SK-N-SH (cell line): ENCODE data around the gene COL26A1. TPM values are rescaled to one million over a fixed set of nuclear protein-coding genes. Genes with fewer than 3 reads are reported as not detected.

Source experiments
- CTCF ChIA-PET: fragments of 300-600, 350-600 bp; formaldehyde crosslinking; extraction: SDS; loops from one replicate; lab custom pipeline; 2021; lab: Yijun Ruan, JAX
- POLR2A ChIA-PET: fragments of 350-600 bp; sonication (Branson Sonifier 250); formaldehyde crosslinking; extraction: SDS; loops from one replicate; lab custom pipeline; 2020; ENCODE audit warnings: antibody characterized with exemption, inconsistent platforms; lab: Yijun Ruan, JAX
- DNase-seq: peaks from one replicate; pipeline ENCODE4 v3.0.0; 2012
- H2AFZ ChIP-seq: fragments of 200-600 bp; sonication (generic); 2 replicates; pipeline ENCODE4 v1.8.1; 2016; ENCODE audit warnings: antibody characterized with exemption, mild to moderate bottlenecking, low read depth
- H3F3A ChIP-seq: fragments of 200-600 bp; sonication (generic); replicated peaks from 2 replicates; pipeline ENCODE3; 2016; ENCODE audit warnings: antibody characterized with exemption, mild to moderate bottlenecking; ENCODE audit not compliant: insufficient read depth
- H3K27ac ChIP-seq, 2 experiments: fragments of 200-500 bp in 1 of 2; fragments of 200-600 bp in 1 of 2; sonication (Bioruptor generic) in 1 of 2; sonication (generic), shearing (Covaris generic) in 1 of 2; 2 replicates each; pipeline versions ENCODE4 v1.5.1 to v1.6.1; 2014 to 2016; ENCODE audit warnings: low read depth in 2 of 2, inconsistent platforms in 1 of 2, low read length in 1 of 2, mild to moderate bottlenecking in 1 of 2, mixed read lengths in 1 of 2
- H3K27me3 ChIP-seq: fragments of 200-600 bp; sonication (generic), shearing (Covaris generic); 2 replicates; pipeline ENCODE4 v1.6.1; 2016; ENCODE audit warnings: mixed run types; ENCODE audit not compliant: insufficient read depth
- H3K36me3 ChIP-seq, 2 experiments: fragments of 200-500 bp in 1 of 2; fragments of 200-600 bp in 1 of 2; sonication (Bioruptor generic) in 1 of 2; sonication (generic) in 1 of 2; replicated peaks in 1 of 2; 2 replicates each; pipeline versions ENCODE3 to v1.5.1; 2014 to 2016; ENCODE audit warnings: low read length in 1 of 2, mild to moderate bottlenecking in 1 of 2; ENCODE audit not compliant: insufficient read depth in 2 of 2, control insufficient read depth in 1 of 2
- H3K4me1 ChIP-seq, 2 experiments: fragments of 200-500 bp in 1 of 2; fragments of 200-600 bp in 1 of 2; sonication (Bioruptor generic) in 1 of 2; sonication (generic), shearing (Covaris generic) in 1 of 2; 2 replicates each; pipeline versions ENCODE4 v1.5.1 to v1.6.1; 2014 to 2016; ENCODE audit warnings: low read depth in 1 of 2, low read length in 1 of 2, mixed run types in 1 of 2; ENCODE audit not compliant: insufficient read depth in 2 of 2, control insufficient read depth in 1 of 2
- H3K4me2 ChIP-seq: fragments of 200-600 bp; sonication (generic), shearing (Covaris generic); 2 replicates; pipeline ENCODE4 v1.6.1; 2017; ENCODE audit warnings: mixed run types
- H3K4me3 ChIP-seq, 2 experiments: fragments of 200-500 bp in 1 of 2; fragments of 200-600 bp in 1 of 2; sonication (Bioruptor generic) in 1 of 2; sonication (generic), shearing (Covaris generic) in 1 of 2; 2 replicates each; pipeline versions ENCODE4 v1.5.1 to v1.8.1; 2014 to 2016; ENCODE audit warnings: low read depth in 2 of 2, inconsistent platforms in 1 of 2, low read length in 1 of 2, mild to moderate bottlenecking in 1 of 2, mixed read lengths in 1 of 2, moderate library complexity in 1 of 2
- H3K79me2 ChIP-seq: fragments of 200-600 bp; sonication (generic); 2 replicates; pipeline ENCODE4 v1.8.1; 2017; ENCODE audit warnings: mild to moderate bottlenecking; ENCODE audit not compliant: insufficient read depth
- H3K9ac ChIP-seq: fragments of 200-600 bp; sonication (generic); 2 replicates; pipeline ENCODE4 v1.6.1; 2017; ENCODE audit warnings: mixed run types
- H3K9me2 ChIP-seq: fragments of 200-600 bp; sonication (generic); 2 replicates; pipeline ENCODE4 v1.6.1; 2017; ENCODE audit warnings: mixed run types
- H3K9me3 ChIP-seq: fragments of 200-600 bp; sonication (generic); 2 replicates; pipeline ENCODE4 v1.6.1; 2017; ENCODE audit warnings: mixed run types, mild to moderate bottlenecking, moderate library complexity
- H4K20me1 ChIP-seq: fragments of 200-600 bp; sonication (generic); 2 replicates; pipeline ENCODE4 v1.6.1; 2017; ENCODE audit warnings: mild to moderate bottlenecking, mixed run types; ENCODE audit not compliant: insufficient read depth
- ELF1 ChIP-seq: IDR thresholded peaks from 2 replicates; pipeline ENCODE4 v1.4.0; 2012
- EP300 ChIP-seq, 2 experiments: IDR thresholded peaks; 2 replicates each; pipeline versions ENCODE4 v1.4.0 to v1.6.1; 2012; ENCODE audit warnings: borderline replicate concordance in 1 of 2, low read depth in 1 of 2, low read length in 1 of 2
- EZH2phosphoT487 ChIP-seq: fragments of 200-600 bp; sonication (generic); IDR thresholded peaks from 2 replicates; pipeline ENCODE4 v1.6.1; 2017; ENCODE audit warnings: low read depth, mixed run types, mild to moderate bottlenecking, antibody characterized with exemption, moderate library complexity, borderline replicate concordance
- IRF3 ChIP-seq: fragments of 150-350 bp; IDR thresholded peaks from 2 replicates; pipeline ENCODE4 v1.6.1; 2016; ENCODE audit warnings: mild to moderate bottlenecking, low read depth, low read length
- JUND ChIP-seq: IDR thresholded peaks from 2 replicates; pipeline ENCODE4 v1.4.0; 2012
- MAX ChIP-seq: IDR thresholded peaks from 2 replicates; pipeline ENCODE4 v1.4.0; 2012; ENCODE audit warnings: low read depth
- PBX3 ChIP-seq: IDR thresholded peaks from 2 replicates; pipeline ENCODE4; 2012
- RAD21 ChIP-seq: IDR thresholded peaks from 2 replicates; pipeline ENCODE4 v1.6.1; 2012; ENCODE audit warnings: mild to moderate bottlenecking, low read length
- RCOR1 ChIP-seq: fragments of 150-350 bp; IDR thresholded peaks from 2 replicates; pipeline ENCODE4 v1.6.1; 2017; ENCODE audit warnings: antibody characterized with exemption, low read length
- RFX5 ChIP-seq: IDR thresholded peaks from 2 replicates; pipeline ENCODE4 v1.6.1; 2012; ENCODE audit warnings: mild to moderate bottlenecking, improper control_type of control experiment, low read length
- SIN3A ChIP-seq: IDR thresholded peaks from 2 replicates; pipeline ENCODE4 v1.6.1; 2012; ENCODE audit warnings: low read depth, mild to moderate bottlenecking, low read length, moderate library complexity, borderline replicate concordance
- TAF1 ChIP-seq: IDR thresholded peaks from 2 replicates; pipeline ENCODE4 v1.6.1; 2012; ENCODE audit warnings: low read depth, mild to moderate bottlenecking, low read length, moderate library complexity, borderline replicate concordance
- USF2 ChIP-seq: fragments of 150-350 bp; IDR thresholded peaks from 2 replicates; pipeline ENCODE4 v1.6.1; 2017; ENCODE audit warnings: antibody characterized with exemption, low read length, low read depth, borderline replicate concordance
- ZBTB33 ChIP-seq: IDR thresholded peaks from 2 replicates; pipeline ENCODE4 v1.4.0; 2012; ENCODE audit warnings: low read depth, borderline replicate concordance
- WGBS: methylation state at CpG from one replicate; pipeline ENCODE4 v1.1.6; 2017; ENCODE audit warnings: low lambda C conversion rate; 5-methylcytosine and 5-hydroxymethylcytosine counted together
- polyA plus RNA-seq, 3 experiments: library from polyadenylated mRNA; depleted of rRNA; stranded (reverse); fragments of >200 nt; gene quantifications; 2 replicates each; pipeline ENCODE4 v1.2.3, GENCODE V29; 2012

COL26A1 gene
- polyA plus RNA-seq, 1 of the 3 experiments (the other 2 are of a cell fraction): 0.05 TPM

GRCh38 chr7:101418694-101419093, 56.0 kb downstream of the COL26A1 start:
- POLR2A ChIA-PET: no interaction called here
- WGBS: 57% methylated on average over 5 of the region's 5 CpGs

More at GRCh38 chr7:101418694-101419093, 56.0 kb downstream of the COL26A1 start:
- TF ChIP-seq RAD21: no peak
- no peak for TF ChIP-seq SIN3A
- TF ChIP-seq RCOR1: no peak
- TF ChIP-seq USF2: no peak
- TF ChIP-seq EP300 (IDR thresholded peaks at IDR 0.05; ENCODE audit: borderline replicate concordance in 1 of 2, low read depth in 1 of 2, low read length in 1 of 2): no peak
- no peak for TF ChIP-seq ELF1
- no peak for TF ChIP-seq EZH2phosphoT487
- TF ChIP-seq ZBTB33: no peak
- TF ChIP-seq JUND: no peak
- TF ChIP-seq RFX5: no peak
- no peak for TF ChIP-seq MAX
- no peak for TF ChIP-seq TAF1
- TF ChIP-seq IRF3: no peak
- no peak for TF ChIP-seq PBX3
- TF ChIP-seq, all 33 proteins: peak for 0
- no peaks in the 10 kb centered on the region for H3F3A ChIP-seq
- no peak overlapping the region for H2AFZ ChIP-seq
- H3K36me3 ChIP-seq: no peaks in the 10 kb centered on the region
- no peaks in the 10 kb centered on the region for H3K9me3 ChIP-seq
- DNase-seq: no peak
- no peaks in the 10 kb centered on the region for H3K9me2 ChIP-seq
- H3K79me2 ChIP-seq: no peaks in the 10 kb centered on the region
- CTCF ChIA-PET: interaction anchor here (1.2 to 4.7 kb wide), 4 partner anchors 7 to 89 kb away, joined by 3 to 38 read pairs (median 4); no protein-coding TSS in a partner anchor
- no peak overlapping the region for H3K9ac ChIP-seq
- no peak overlapping the region for H3K4me3 ChIP-seq
- no peak overlapping the region for H3K4me2 ChIP-seq
- H3K4me1 ChIP-seq: no peaks in the 10 kb centered on the region
- H3K27me3 ChIP-seq: peaks cover 38% of the 10 kb centered on the region
- H4K20me1 ChIP-seq: no peaks in the 10 kb centered on the region
- no peak overlapping the region for H3K27ac ChIP-seq
